SK-N-SH treated with all-trans-retinoic acid at 6 μM for 48 hours (cell line): Measurements from ENCODE around the gene GATA6.

ENCODE experiments used
- ISL1 ChIP-seq: fragments of 250-450 bp; sonication (Bioruptor Pico); IDR thresholded peaks from 2 replicates; pipeline ENCODE4 v2.1.2; 2022; ENCODE audit warnings: mild to moderate bottlenecking, moderate library complexity
- ZC3H10 ChIP-seq: fragments of 250-450 bp; sonication (Bioruptor Pico); IDR thresholded peaks from 2 replicates; pipeline ENCODE4 v1.5.1; 2021; ENCODE audit warnings: mild to moderate bottlenecking, moderate library complexity
- ZNF70 ChIP-seq: fragments of 450-650 bp; formaldehyde crosslinking; IDR thresholded peaks from 2 replicates; pipeline ENCODE4 v1.5.0; 2020; ENCODE audit warnings: mild to moderate bottlenecking, moderate library complexity

DNA sequence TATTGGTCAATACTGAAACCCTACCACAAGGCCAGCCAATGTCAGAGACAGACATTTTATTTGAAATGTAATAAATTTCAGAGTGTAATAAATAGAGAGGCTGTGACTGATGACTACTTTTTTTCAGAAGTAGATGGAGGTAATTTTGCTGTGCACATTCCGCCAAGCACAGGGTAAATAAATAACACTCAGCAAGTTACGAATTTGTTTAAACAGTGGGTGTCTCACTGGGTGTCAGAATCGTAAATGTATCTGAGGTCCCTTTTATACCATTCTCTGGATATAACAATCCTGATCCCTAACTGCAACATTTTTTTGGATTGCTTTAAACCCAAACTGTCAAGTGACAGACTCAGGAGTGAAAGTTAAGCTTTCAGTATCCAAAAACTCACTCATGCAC, 74.1 kb downstream of the GATA6 start:
- TF ChIP-seq ZC3H10 (CRISPR knock-in tag) (no peak), ZNF70 (CRISPR knock-in tag) (no peak), ISL1 (CRISPR knock-in tag) (no peak)
